Suprapubic skin (tissue), 4 donors: Measurements from ENCODE around the gene C16orf96. TPM values are rescaled to one million over a fixed set of nuclear protein-coding genes. Genes with fewer than 3 reads are reported as not detected.

ENCODE experiments used
- DNase-seq, 2 donors: peaks; one replicate each; pipeline ENCODE4 v3.0.0-alpha.2; 2019; ENCODE audit warnings: low spot score in 2 of 2
- H3K27ac ChIP-seq: fragments of 200-600 bp; sonication (generic); one replicate; pipeline ENCODE4 v1.5.1; 2019
- H3K27me3 ChIP-seq: fragments of 200-600 bp; sonication (generic); one replicate; pipeline ENCODE4 v1.5.1; 2019
- H3K36me3 ChIP-seq: fragments of 200-600 bp; sonication (generic); one replicate; pipeline ENCODE4 v1.5.1; 2019
- H3K4me1 ChIP-seq: fragments of 200-600 bp; sonication (generic); one replicate; pipeline ENCODE4 v1.5.1; 2019
- H3K4me3 ChIP-seq: fragments of 200-600 bp; sonication (generic); one replicate; pipeline ENCODE4 v1.5.1; 2019; ENCODE audit warnings: mild to moderate bottlenecking
- H3K9me3 ChIP-seq: fragments of 200-600 bp; sonication (generic); one replicate; pipeline ENCODE4 v1.5.1; 2019
- CTCF ChIP-seq, 2 donors: fragments of 200-600 bp in 1 of 2; fragments of 450-650 bp in 1 of 2; sonication (generic) in 1 of 2; IDR thresholded peaks; one replicate each; pipeline ENCODE4 v1.5.1; 2016 to 2019; ENCODE audit warnings: antibody characterized with exemption in 2 of 2, mild to moderate bottlenecking in 1 of 2, moderate library complexity in 1 of 2
- EP300 ChIP-seq: sonication (generic); formaldehyde crosslinking; IDR thresholded peaks from one replicate; pipeline ENCODE4 v1.6.1; 2017; ENCODE audit warnings: antibody characterized with exemption
- POLR2A ChIP-seq, 2 donors: fragments of 450-650 bp; IDR thresholded peaks; one replicate each; pipeline ENCODE4 v1.6.1; 2017; ENCODE audit warnings: antibody characterized with exemption in 2 of 2, mild to moderate bottlenecking in 2 of 2, moderate library complexity in 2 of 2
- POLR2AphosphoS5 ChIP-seq, 3 donors: sonication (generic); formaldehyde crosslinking; IDR thresholded peaks; one replicate each; pipeline ENCODE4 v1.6.1; 2017; ENCODE audit warnings: antibody characterized with exemption in 3 of 3
- WGBS: methylation state at CpG from one replicate; pipeline ENCODE4 v1.1.5; 2018; 5-methylcytosine and 5-hydroxymethylcytosine counted together
- total RNA-seq, 4 donors: library from RNA; depleted of rRNA; stranded (reverse); fragments of >200 nt; gene quantifications; one replicate each; pipeline ENCODE4 v1.1.0, GENCODE V29; 2016

The C16orf96 gene
- total RNA-seq, 4 donors from 2014 or later: 0.15 to 1.2 (median 0.33) TPM

GRCh38 chr16:4594433-4595410 is 38.6 kb downstream of the C16orf96 start:
- TF ChIP-seq CTCF (IDR thresholded peaks at IDR 0.05): no peak
- no peak for TF ChIP-seq EP300
- no peak for TF ChIP-seq POLR2AphosphoS5 (IDR thresholded peaks at IDR 0.05)
- no peak for TF ChIP-seq POLR2A (IDR thresholded peaks at IDR 0.05)
- Histone ChIP-seq H3K36me3 (no peaks in the 10 kb centered on the region), H3K9me3 (no peaks in the 10 kb centered on the region), H3K27me3 (no peaks in the 10 kb centered on the region), H3K4me3 (no peak overlapping the region), H3K4me1 (peaks cover 5% of the 10 kb centered on the region), H3K27ac (no peak overlapping the region)
- WGBS: 93% methylated on average over 16 of the region's 38 CpGs
- no peak for DNase-seq

GRCh38 chr16:4597174-4597573 is 41.0 kb downstream of the C16orf96 start:
- Histone ChIP-seq H3K4me3 (no peak overlapping the region), H3K27me3 (no peaks in the 10 kb centered on the region), H3K36me3 (no peaks in the 10 kb centered on the region), H3K4me1 (peaks cover 16% of the 10 kb centered on the region), H3K27ac (no peak overlapping the region), H3K9me3 (no peaks in the 10 kb centered on the region)
- DNase-seq: no peak
- WGBS: 48% methylated on average over 9 of the region's 9 CpGs
- TF ChIP-seq EP300: no peak
- TF ChIP-seq POLR2AphosphoS5 (IDR thresholded peaks at IDR 0.05): no peak
- TF ChIP-seq POLR2A (IDR thresholded peaks at IDR 0.05): no peak
- TF ChIP-seq CTCF (IDR thresholded peaks at IDR 0.05): no peak

- H3K4me1 ChIP-seq: peaks cover 16% of the 10 kb centered on the region
- WGBS: 88% methylated on average over 10 of the region's 10 CpGs
- DNase-seq: no peak
- H3K9me3 ChIP-seq: no peaks in the 10 kb centered on the region
- H3K4me3 ChIP-seq: no peak overlapping the region
- H3K27me3 ChIP-seq: no peaks in the 10 kb centered on the region
- TF ChIP-seq POLR2A (IDR thresholded peaks at IDR 0.05) (no peak), EP300 (no peak), CTCF (IDR thresholded peaks at IDR 0.05) (no peak), POLR2AphosphoS5 (IDR thresholded peaks at IDR 0.05) (no peak)
- H3K27ac ChIP-seq: no peak overlapping the region
- H3K36me3 ChIP-seq: no peaks in the 10 kb centered on the region
Observed at GRCh38 chr16:4599037-4599436, 42.9 kb downstream of the C16orf96 start.

- no peak for DNase-seq
- H3K9me3 ChIP-seq: no peaks in the 10 kb centered on the region
- no peaks in the 10 kb centered on the region for H3K36me3 ChIP-seq
- no peak for TF ChIP-seq EP300
- no peak for TF ChIP-seq POLR2AphosphoS5 (IDR thresholded peaks at IDR 0.05)
- no peak for TF ChIP-seq CTCF (IDR thresholded peaks at IDR 0.05)
- TF ChIP-seq POLR2A (IDR thresholded peaks at IDR 0.05): no peak
- WGBS: 91% methylated on average over 6 of the region's 8 CpGs
- H3K4me3 ChIP-seq: no peak overlapping the region
- no peaks in the 10 kb centered on the region for H3K27me3 ChIP-seq
- H3K27ac ChIP-seq: no peak overlapping the region
- peaks cover 16% of the 10 kb centered on the region for H3K4me1 ChIP-seq
Observed at GRCh38 chr16:4599545-4599944, 43.4 kb downstream of the C16orf96 start.

GRCh38 chr16:4601036-4601863 is 45.1 kb downstream of the C16orf96 start:
- peaks cover 16% of the 10 kb centered on the region for H3K4me1 ChIP-seq
- TF ChIP-seq POLR2A (IDR thresholded peaks at IDR 0.05): no peak
- no peaks in the 10 kb centered on the region for H3K9me3 ChIP-seq
- H3K27ac ChIP-seq: no peak overlapping the region
- no peaks in the 10 kb centered on the region for H3K36me3 ChIP-seq
- H3K27me3 ChIP-seq: no peaks in the 10 kb centered on the region
- H3K4me3 ChIP-seq: no peak overlapping the region
- whole genome bisulfite sequencing: 17% methylated on average over 18 of the region's 18 CpGs
- DNase-seq: peak in 1 of 2 donors; percentile 71
